Measurements from ENCODE around the gene CRP.
"Not testable (repeated sequence)": the region's sequence is repeated elsewhere in the genome, so short reads cannot be mapped to it uniquely, and the experiment has no call there.

Gene CRP

GRCh38 chr1:159699246-159699645 is 15.1 kb downstream of the CRP start:
- DNase-seq = no peak

- no peak for DNase-seq
Measured at GRCh38 chr1:159687511-159687910, 26.9 kb downstream of the CRP start.

GRCh38 chr1:159686599-159687299 is 27.6 kb downstream of the CRP start:
- no peak for DNase-seq

- DNase-seq = no peak
Measured at GRCh38 chr1:159678939-159679338, 35.5 kb downstream of the CRP start.

- no peak for DNase-seq
Measured at GRCh38 chr1:159675046-159675445, 39.3 kb downstream of the CRP start.

GRCh38 chr1:159672390-159672789 is 42.0 kb downstream of the CRP start:
- not testable (repeated sequence) for DNase-seq

- DNase-seq = no peak
Measured at GRCh38 chr1:159669338-159669737, 45.1 kb downstream of the CRP start.

GRCh38 chr1:159668739-159669138 is 45.6 kb downstream of the CRP start:
- no peak for DNase-seq

GRCh38 chr1:159664247-159664646 is 50.1 kb downstream of the CRP start:
- DNase-seq = no peak

- DNase-seq = no peak
Measured at GRCh38 chr1:159663552-159663951, 50.8 kb downstream of the CRP start.
